Activated CD8-positive, alpha-beta memory T cell treated with anti-CD3 and anti-CD28 coated beads, Interleukin-2, amount 10 ng/mL, durations not matched to agents 7 days and 5 days (primary cell): ENCODE measurements around the gene RNF182. TPM values are rescaled to one million over a fixed set of nuclear protein-coding genes. Genes with fewer than 3 reads are reported as not detected.
"Not testable (repeated sequence)": the region's sequence is repeated elsewhere in the genome, so short reads cannot be mapped to it uniquely, and the experiment has no call there.

ENCODE experiments used
- ATAC-seq: fragments of 150-1000 bp; cut with Tn5 transposase; one replicate; pipeline ENCODE4 v1.10.0; 2021; ENCODE audit warnings: moderate library complexity
- CTCF ChIA-PET: fragments of 350-600 bp; sonication (Branson Sonifier 250); formaldehyde crosslinking; loops from one replicate; lab custom pipeline; 2021; ENCODE audit warnings: antibody characterized with exemption; lab: Charles Lee
- DNase-seq: peaks from one replicate; pipeline ENCODE4 v3.0.0-alpha.2; 2020
- H3K27ac Mint-ChIP-seq: one replicate; pipeline ENCODE4 v1.8.0; 2021; ENCODE audit warnings: mild to moderate bottlenecking, mixed read lengths
- H3K27me3 Mint-ChIP-seq: one replicate; pipeline ENCODE4 v1.8.0; 2021; ENCODE audit warnings: mixed read lengths
- H3K36me3 Mint-ChIP-seq: one replicate; pipeline ENCODE4 v1.8.0; 2021; ENCODE audit warnings: mild to moderate bottlenecking, mixed read lengths
- H3K4me1 Mint-ChIP-seq: one replicate; pipeline ENCODE4 v1.8.0; 2021; ENCODE audit warnings: mixed read lengths
- H3K4me3 Mint-ChIP-seq: one replicate; pipeline ENCODE4 v1.8.0; 2021; ENCODE audit warnings: mild to moderate bottlenecking, moderate library complexity, mixed read lengths
- H3K9me3 Mint-ChIP-seq: one replicate; pipeline ENCODE4 v1.8.0; 2022; ENCODE audit warnings: low read depth, mixed read lengths
- total RNA-seq, 2 experiments: library from RNA; stranded (reverse); gene quantifications; one replicate each; pipeline ENCODE4 v1.2.3, GENCODE V29; 2021

RNF182 gene
- total RNA-seq, 2 experiments from 2014 or later: not detected

GRCh38 chr6:14002176-14002947, 77.6 kb downstream of the RNF182 start:
- Mint-ChIP-seq H3K4me3 (no peak overlapping the region), H3K9me3 (no peaks in the 10 kb centered on the region), H3K27ac (no peak overlapping the region), H3K27me3 (peaks cover 32% of the 10 kb centered on the region), H3K36me3 (no peaks in the 10 kb centered on the region), H3K4me1 (no peaks in the 10 kb centered on the region)
- ATAC-seq (no peak), DNase-seq (no peak)
- CTCF ChIA-PET: no interaction called here

GRCh38 chr6:14004258-14004657, 79.5 kb downstream of the RNF182 start:
- Mint-ChIP-seq H3K36me3 (no peaks in the 10 kb centered on the region), H3K9me3 (no peaks in the 10 kb centered on the region), H3K4me1 (no peaks in the 10 kb centered on the region), H3K27me3 (peaks cover 32% of the 10 kb centered on the region), H3K27ac (no peak overlapping the region), H3K4me3 (no peak overlapping the region)
- ATAC-seq (no peak), DNase-seq (no peak)
- CTCF ChIA-PET: no interaction called here

- Mint-ChIP-seq H3K27me3 (peaks cover 34% of the 10 kb centered on the region), H3K4me3 (no peak overlapping the region), H3K4me1 (no peaks in the 10 kb centered on the region), H3K27ac (no peak overlapping the region), H3K9me3 (no peaks in the 10 kb centered on the region), H3K36me3 (no peaks in the 10 kb centered on the region)
- no peak for DNase-seq
- CTCF ChIA-PET: no interaction called here
- no peak for ATAC-seq
Observed at GRCh38 chr6:14008809-14009208, 84.1 kb downstream of the RNF182 start.

GRCh38 chr6:14009431-14009830, 84.7 kb downstream of the RNF182 start:
- peaks cover 33% of the 10 kb centered on the region for H3K27me3 Mint-ChIP-seq
- CTCF ChIA-PET: no interaction called here

GRCh38 chr6:14010275-14010674, 85.5 kb downstream of the RNF182 start:
- H3K27ac Mint-ChIP-seq: no peak overlapping the region
- no peak for ATAC-seq
- H3K36me3 Mint-ChIP-seq: no peaks in the 10 kb centered on the region
- H3K27me3 Mint-ChIP-seq: peaks cover 30% of the 10 kb centered on the region
- DNase-seq: no peak
- H3K9me3 Mint-ChIP-seq: no peaks in the 10 kb centered on the region
- no peak overlapping the region for H3K4me3 Mint-ChIP-seq
- CTCF ChIA-PET: interaction anchor here (1.2 kb wide), 1 partner anchor 12 kb away, joined by 3 read pairs; no protein-coding TSS in a partner anchor
- no peaks in the 10 kb centered on the region for H3K4me1 Mint-ChIP-seq

More at GRCh38 chr6:14009431-14009830, 84.7 kb downstream of the RNF182 start:
- ATAC-seq: no peak
- Mint-ChIP-seq H3K27ac (no peak overlapping the region), H3K4me3 (no peak overlapping the region), H3K4me1 (no peaks in the 10 kb centered on the region), H3K36me3 (no peaks in the 10 kb centered on the region), H3K9me3 (no peaks in the 10 kb centered on the region)
- DNase-seq: no peak

GRCh38 chr6:14012313-14013030, 87.7 kb downstream of the RNF182 start:
- peaks cover 29% of the 10 kb centered on the region for H3K27me3 Mint-ChIP-seq
- no peaks in the 10 kb centered on the region for H3K4me1 Mint-ChIP-seq
- ATAC-seq (no peak), DNase-seq (no peak)
- no peak overlapping the region for H3K4me3 Mint-ChIP-seq
- no peak overlapping the region for H3K27ac Mint-ChIP-seq
- H3K9me3 Mint-ChIP-seq: no peaks in the 10 kb centered on the region
- H3K36me3 Mint-ChIP-seq: no peaks in the 10 kb centered on the region
- CTCF ChIA-PET: no interaction called here

GRCh38 chr6:14015964-14016363, 91.2 kb downstream of the RNF182 start:
- H3K9me3 Mint-ChIP-seq: no peaks in the 10 kb centered on the region
- ATAC-seq (no peak), DNase-seq (no peak)
- H3K4me3 Mint-ChIP-seq: no peak overlapping the region
- no peak overlapping the region for H3K27ac Mint-ChIP-seq
- H3K4me1 Mint-ChIP-seq: no peaks in the 10 kb centered on the region
- H3K27me3 Mint-ChIP-seq: peaks cover 13% of the 10 kb centered on the region
- CTCF ChIA-PET: no interaction called here
- no peaks in the 10 kb centered on the region for H3K36me3 Mint-ChIP-seq

GRCh38 chr6:14016432-14016831, 91.7 kb downstream of the RNF182 start:
- H3K4me1 Mint-ChIP-seq: no peaks in the 10 kb centered on the region
- H3K36me3 Mint-ChIP-seq: no peaks in the 10 kb centered on the region
- no peak overlapping the region for H3K27ac Mint-ChIP-seq
- peaks cover 13% of the 10 kb centered on the region for H3K27me3 Mint-ChIP-seq
- DNase-seq (no peak), ATAC-seq (no peak)
- CTCF ChIA-PET: no interaction called here
- no peaks in the 10 kb centered on the region for H3K9me3 Mint-ChIP-seq
- no peak overlapping the region for H3K4me3 Mint-ChIP-seq

- H3K27me3 Mint-ChIP-seq: peaks cover 11% of the 10 kb centered on the region
- CTCF ChIA-PET: no interaction called here
- H3K27ac Mint-ChIP-seq: no peak overlapping the region
- no peaks in the 10 kb centered on the region for H3K9me3 Mint-ChIP-seq
- H3K4me3 Mint-ChIP-seq: no peak overlapping the region
- no peaks in the 10 kb centered on the region for H3K4me1 Mint-ChIP-seq
- DNase-seq (no peak), ATAC-seq (no peak)
- no peaks in the 10 kb centered on the region for H3K36me3 Mint-ChIP-seq
Observed at GRCh38 chr6:14016935-14017625, 92.3 kb downstream of the RNF182 start.

- ATAC-seq: no peak
- peaks cover 9% of the 10 kb centered on the region for H3K27me3 Mint-ChIP-seq
Observed at GRCh38 chr6:14017626-14018475, 93.1 kb downstream of the RNF182 start.

GRCh38 chr6:14018559-14018958, 93.8 kb downstream of the RNF182 start:
- DNase-seq, H3K9me3 Mint-ChIP-seq, CTCF ChIA-PET, H3K36me3 Mint-ChIP-seq, ATAC-seq, H3K27ac Mint-ChIP-seq, H3K4me1 Mint-ChIP-seq, H3K27me3 Mint-ChIP-seq, H3K4me3 Mint-ChIP-seq: not testable (repeated sequence)

More at GRCh38 chr6:14017626-14018475, 93.1 kb downstream of the RNF182 start:
- Mint-ChIP-seq H3K9me3 (no peaks in the 10 kb centered on the region), H3K4me3 (no peak overlapping the region), H3K4me1 (no peaks in the 10 kb centered on the region), H3K27ac (no peak overlapping the region), H3K36me3 (no peaks in the 10 kb centered on the region)
- CTCF ChIA-PET: no interaction called here
- no peak for DNase-seq

GRCh38 chr6:14020551-14020950, 95.8 kb downstream of the RNF182 start:
- peaks cover 18% of the 10 kb centered on the region for H3K27me3 Mint-ChIP-seq
- ATAC-seq (no peak), DNase-seq (no peak)
- no peaks in the 10 kb centered on the region for H3K9me3 Mint-ChIP-seq
- CTCF ChIA-PET: no interaction called here
- no peak overlapping the region for H3K4me3 Mint-ChIP-seq
- no peaks in the 10 kb centered on the region for H3K4me1 Mint-ChIP-seq
- H3K36me3 Mint-ChIP-seq: no peaks in the 10 kb centered on the region
- no peak overlapping the region for H3K27ac Mint-ChIP-seq

GRCh38 chr6:14021449-14021848, 96.7 kb downstream of the RNF182 start:
- ATAC-seq (no peak), DNase-seq (no peak)
- Mint-ChIP-seq H3K9me3 (no peaks in the 10 kb centered on the region), H3K4me1 (no peaks in the 10 kb centered on the region), H3K36me3 (no peaks in the 10 kb centered on the region), H3K27ac (no peak overlapping the region), H3K4me3 (no peak overlapping the region), H3K27me3 (peaks cover 24% of the 10 kb centered on the region)
- CTCF ChIA-PET: interaction anchor here (1.1 to 1.2 kb wide), 2 partner anchors 10 to 16 kb away, joined by 3 read pairs; no protein-coding TSS in a partner anchor
